ENCODE results near the gene NDUFB10. TPM values are rescaled to one million over a fixed set of nuclear protein-coding genes. Genes with fewer than 3 reads are reported as not detected.
A peak's percentile ranks its signal among the peaks of the same experiment; 100 is the strongest.

Gene NDUFB10
- total and polyA plus RNA-seq, 9 donors: 81.5 to 176 (median 106) TPM

DNA sequence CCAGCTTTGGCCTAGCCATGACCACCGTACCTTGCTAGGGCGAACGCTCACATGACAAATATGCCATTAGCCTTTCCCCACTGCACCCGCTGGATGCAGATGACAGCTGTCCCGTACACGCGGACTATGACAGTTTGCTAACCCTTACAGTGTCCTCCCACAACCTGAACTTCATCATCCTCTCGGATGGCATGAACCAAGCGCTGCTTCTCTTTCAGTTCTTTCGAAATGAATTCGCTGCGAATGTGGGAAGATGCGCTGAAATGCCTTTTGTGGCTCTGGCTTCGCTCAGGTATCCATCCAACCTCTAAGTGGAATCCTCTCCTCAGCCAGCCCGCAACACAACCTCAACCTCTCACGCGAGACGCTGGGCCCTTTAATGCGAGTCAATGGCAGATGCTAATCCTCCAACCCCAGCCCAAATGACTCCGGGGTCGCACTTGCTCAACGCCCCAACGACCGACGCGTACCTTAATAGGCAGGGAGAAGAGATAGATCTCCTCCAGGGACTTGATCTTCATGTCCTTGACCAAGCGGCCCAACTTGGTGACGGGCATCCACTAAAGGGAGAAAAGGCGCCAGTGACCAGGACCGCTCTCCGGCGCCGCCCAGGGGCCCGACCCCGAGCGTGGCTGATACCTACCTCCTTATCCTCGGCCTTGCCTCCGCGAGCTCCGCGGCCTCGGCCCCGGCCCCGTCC lies 4.6 kb downstream of the NDUFB10 start:
- Histone ChIP-seq H3K27me3 (no peaks in the 10 kb centered on the region), H3K27ac (peak overlapping the region; percentile 87 to 89), H3K4me3 (peak overlapping the region; percentile 92), H3K4me1 (ENCODE audit: insufficient read depth) (peaks cover 14% of the 10 kb centered on the region), H3K9me3 (no peaks in the 10 kb centered on the region), H3K36me3 (no peaks in the 10 kb centered on the region)
- DNase-seq: peak in 2 of 5 donors; percentile 52 to 60
- 6 to 11% (median 7%) methylated on average over 34 to 44 of the region's 44 CpGs for WGBS, 3 donors
- intact Hi-C loops (cut with DNase I): loop anchor here in 1 of 4 donors (10.0 kb wide), 1 partner anchor 1329 kb away; the partner anchor contains the start of genes METTL26 and WFIKKN1
- no peak for TF ChIP-seq POLR2A (IDR thresholded peaks at IDR 0.05)
- TF ChIP-seq, protein P1, sequence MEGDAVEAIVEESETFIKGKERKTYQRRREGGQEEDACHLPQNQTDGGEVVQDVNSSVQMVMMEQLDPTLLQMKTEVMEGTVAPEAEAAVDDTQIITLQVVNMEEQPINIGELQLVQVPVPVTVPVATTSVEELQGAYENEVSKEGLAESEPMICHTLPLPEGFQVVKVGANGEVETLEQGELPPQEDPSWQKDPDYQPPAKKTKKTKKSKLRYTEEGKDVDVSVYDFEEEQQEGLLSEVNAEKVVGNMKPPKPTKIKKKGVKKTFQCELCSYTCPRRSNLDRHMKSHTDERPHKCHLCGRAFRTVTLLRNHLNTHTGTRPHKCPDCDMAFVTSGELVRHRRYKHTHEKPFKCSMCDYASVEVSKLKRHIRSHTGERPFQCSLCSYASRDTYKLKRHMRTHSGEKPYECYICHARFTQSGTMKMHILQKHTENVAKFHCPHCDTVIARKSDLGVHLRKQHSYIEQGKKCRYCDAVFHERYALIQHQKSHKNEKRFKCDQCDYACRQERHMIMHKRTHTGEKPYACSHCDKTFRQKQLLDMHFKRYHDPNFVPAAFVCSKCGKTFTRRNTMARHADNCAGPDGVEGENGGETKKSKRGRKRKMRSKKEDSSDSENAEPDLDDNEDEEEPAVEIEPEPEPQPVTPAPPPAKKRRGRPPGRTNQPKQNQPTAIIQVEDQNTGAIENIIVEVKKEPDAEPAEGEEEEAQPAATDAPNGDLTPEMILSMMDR (IDR thresholded peaks at IDR 0.05): no peak
- TF ChIP-seq EP300 (IDR thresholded peaks at IDR 0.05): no peak

DNA sequence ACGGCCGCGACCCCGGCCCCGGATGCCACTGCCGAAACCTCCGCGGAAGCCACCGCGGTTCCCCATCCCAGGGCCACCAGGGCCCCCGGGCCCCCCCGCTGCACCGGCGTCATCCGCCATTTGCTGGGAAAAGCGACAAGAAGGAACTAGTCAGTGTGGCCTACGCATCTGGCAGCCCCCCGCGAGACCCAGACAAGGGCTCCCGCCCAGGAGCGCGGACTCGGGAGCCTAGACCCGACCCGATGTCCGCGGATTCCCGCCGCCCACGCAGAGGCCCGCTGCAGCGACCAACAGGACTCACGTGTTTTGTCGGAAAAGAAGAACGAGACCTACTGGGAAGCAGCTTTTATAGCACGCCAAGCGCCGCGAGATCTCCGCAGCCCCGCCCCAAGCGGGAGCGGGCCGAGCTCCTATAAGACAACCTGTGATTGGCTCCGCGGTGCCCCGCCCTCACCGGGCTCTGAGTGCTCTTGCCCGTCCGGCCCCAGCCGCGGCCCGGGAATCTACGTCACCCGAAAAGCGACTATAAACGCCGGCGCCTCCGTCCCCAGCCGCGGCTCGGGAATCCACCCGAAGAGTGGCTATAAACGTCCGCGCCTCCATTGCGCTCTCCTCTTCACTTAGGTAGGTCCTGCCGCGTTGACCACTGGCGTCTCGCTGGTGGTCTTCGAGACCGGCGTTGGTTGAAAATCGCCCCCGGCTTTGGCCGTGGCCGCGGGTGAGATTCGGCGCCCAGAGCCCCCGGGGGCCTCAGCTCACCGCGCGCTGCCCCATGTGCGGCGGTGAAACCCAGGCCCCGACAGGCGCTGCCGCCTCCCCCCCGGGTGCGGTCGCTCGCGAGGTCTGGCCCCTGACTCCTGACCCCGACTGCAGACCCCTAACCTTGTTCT lies 5.4 kb downstream of the NDUFB10 start, which contains the start of gene RPS2:
TSS of gene RPS2 (minus strand) at position 321 of the 890 bp plus-strand sequence. CDS start at position 120, 201 bp downstream.
- DNase-seq: peak; percentile 99 to 100 (median 99)
- Histone ChIP-seq H3K27me3 (no peaks in the 10 kb centered on the region), H3K9me3 (no peaks in the 10 kb centered on the region), H3K4me3 (peak within 1 kb of the TSS; percentile 92), H3K36me3 (no peaks in the 10 kb centered on the region), H3K4me1 (ENCODE audit: insufficient read depth) (peaks cover 12% of the 10 kb centered on the region), H3K27ac (peak within 1 kb of the TSS; percentile 87 to 89)
- intact Hi-C loops (cut with DNase I): loop anchor here in 1 of 4 donors (10.0 kb wide), 1 partner anchor 1330 kb away; the partner anchor contains the start of genes METTL26 and WFIKKN1
- WGBS, 3 donors: 0 to 2% (median 1%) methylated on average over 69 to 97 of the region's 97 CpGs
- peak; percentile 98 for TF ChIP-seq POLR2A (IDR thresholded peaks at IDR 0.05)
- TF ChIP-seq, protein P1 (IDR thresholded peaks at IDR 0.05): peak in 2 of 3 donors; percentile 23 to 39
- TF ChIP-seq EP300 (IDR thresholded peaks at IDR 0.05): peak; percentile 75

DNA sequence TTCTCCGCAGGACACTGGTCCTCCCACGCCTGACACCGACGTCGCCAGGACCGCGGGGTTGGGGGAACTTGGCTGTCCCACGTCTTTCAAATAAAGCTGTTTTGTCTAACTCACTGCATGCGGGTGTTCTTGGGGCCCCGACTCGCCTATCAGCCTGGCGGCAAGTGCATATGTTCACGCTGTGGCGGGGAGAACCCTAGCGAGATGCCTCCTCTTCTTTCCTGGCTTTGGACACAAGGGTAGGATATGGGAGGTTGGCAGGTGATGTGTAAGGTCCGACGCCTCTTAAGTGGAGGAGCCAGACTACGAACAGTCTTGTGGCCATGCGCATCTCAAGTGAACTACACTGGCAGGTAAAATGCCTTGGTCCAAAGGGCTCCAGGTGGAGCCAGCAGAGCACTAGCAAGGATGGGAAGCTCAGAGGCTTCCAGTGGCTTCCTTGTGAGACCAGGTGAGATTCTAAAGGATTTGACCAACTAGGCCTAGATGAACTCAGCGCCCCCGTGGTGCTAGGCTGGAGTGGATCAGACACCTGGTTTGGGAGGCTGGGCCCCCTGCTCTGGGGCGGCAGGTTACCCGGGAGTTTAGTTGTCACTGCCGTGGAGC lies 6.2 kb downstream of the NDUFB10 start:
- DNase-seq: no peak
- no peaks in the 10 kb centered on the region for H3K36me3 ChIP-seq
- intact Hi-C loops (cut with DNase I): loop anchor here in 1 of 4 donors (10.0 kb wide), 1 partner anchor 1331 kb away; the partner anchor contains the start of genes METTL26 and WFIKKN1
- 17 to 21% (median 19%) methylated on average over 24 of the region's 24 CpGs for WGBS, 3 donors
- H3K4me1 ChIP-seq (ENCODE audit: insufficient read depth): peaks cover 12% of the 10 kb centered on the region
- TF ChIP-seq EP300 (IDR thresholded peaks at IDR 0.05): no peak
- no peak for TF ChIP-seq POLR2A (IDR thresholded peaks at IDR 0.05)
- TF ChIP-seq, protein P1 (IDR thresholded peaks at IDR 0.05): no peak
- peak overlapping the region; percentile 87 to 89 for H3K27ac ChIP-seq
- H3K27me3 ChIP-seq: no peaks in the 10 kb centered on the region
- peak overlapping the region; percentile 92 for H3K4me3 ChIP-seq
- H3K9me3 ChIP-seq: no peaks in the 10 kb centered on the region

DNA sequence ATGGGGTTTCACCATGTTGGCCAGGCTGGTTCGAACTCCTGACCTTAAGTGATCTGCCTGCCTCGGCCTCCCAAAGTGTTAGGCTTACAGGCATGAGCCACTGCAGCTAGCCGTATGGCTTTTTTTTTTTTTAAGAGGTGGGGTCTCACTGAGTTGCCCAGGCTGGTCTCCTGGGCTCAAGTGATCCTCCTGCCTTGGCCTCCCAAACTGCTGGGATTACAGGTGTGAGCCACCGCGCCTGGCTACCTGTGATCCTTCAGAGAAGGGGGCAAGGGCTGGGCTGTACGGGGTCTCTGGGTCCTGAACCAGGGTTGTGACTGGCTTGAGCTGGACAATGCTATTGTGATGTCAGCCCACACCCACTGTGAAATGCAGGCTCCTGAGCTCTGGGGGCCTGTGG lies 7.1 kb downstream of the NDUFB10 start, which contains the start of gene RNF151:
TSS of gene RNF151 (plus strand) at position 397 of the 400 bp plus-strand sequence. CDS start 26 bp downstream, outside the sequence.
- DNase-seq: no peak
- WGBS, 3 donors: 89 to 94% (median 89%) methylated on average over 6 of the region's 6 CpGs
- peaks cover 15% of the 10 kb centered on the region for H3K4me1 ChIP-seq (ENCODE audit: insufficient read depth)
- TF ChIP-seq, protein P1 (IDR thresholded peaks at IDR 0.05): no peak
- no peak for TF ChIP-seq EP300 (IDR thresholded peaks at IDR 0.05)
- no peak for TF ChIP-seq POLR2A (IDR thresholded peaks at IDR 0.05)
- no peaks in the 10 kb centered on the region for H3K36me3 ChIP-seq
- no peaks in the 10 kb centered on the region for H3K9me3 ChIP-seq
- no peaks in the 10 kb centered on the region for H3K27me3 ChIP-seq
- intact Hi-C loops (cut with DNase I): loop anchor here in 1 of 4 donors (10.0 kb wide), 1 partner anchor 1332 kb away; the partner anchor contains the start of genes METTL26 and WFIKKN1
- peak within 1 kb of the TSS; percentile 92 for H3K4me3 ChIP-seq
- H3K27ac ChIP-seq: peak within 1 kb of the TSS in 1 of 2 donors; percentile 87

All from ovary (tissue), 9 donors.